Calu3 (cell line): ENCODE data around the gene RAB44. TPM values are rescaled to one million over a fixed set of nuclear protein-coding genes. Genes with fewer than 3 reads are reported as not detected.
"Not testable (repeated sequence)": the region's sequence is repeated elsewhere in the genome, so short reads cannot be mapped to it uniquely, and the experiment has no call there.

ENCODE experiments used
- BruUV-seq: library from RNA; stranded (reverse); fragments of 400-500 nt; replicated peaks from 2 replicates; lab custom pipeline; 2021; lab: Mats Ljungman, UMichigan
- CTCF ChIA-PET: fragments of 300-600 bp; sonication (Branson Sonifier 250); formaldehyde crosslinking; loops from one replicate; lab custom pipeline; 2022; ENCODE audit warnings: antibody characterized with exemption; lab: Charles Lee
- DNase-seq: peaks from one replicate; pipeline ENCODE4 v3.0.0; 2022
- H3K27ac Mint-ChIP-seq: one replicate; pipeline ENCODE4 v1.8.0; 2022; ENCODE audit warnings: mixed read lengths; ENCODE audit not compliant: unreplicated experiment
- H3K27me3 Mint-ChIP-seq: one replicate; pipeline ENCODE4 v1.8.0; 2022; ENCODE audit warnings: mixed read lengths; ENCODE audit not compliant: unreplicated experiment
- H3K36me3 Mint-ChIP-seq: one replicate; pipeline ENCODE4 v1.8.0; 2022; ENCODE audit warnings: mild to moderate bottlenecking, moderate library complexity, mixed read lengths; ENCODE audit not compliant: insufficient read depth, unreplicated experiment
- H3K4me1 Mint-ChIP-seq: one replicate; pipeline ENCODE4 v1.8.0; 2022; ENCODE audit warnings: mild to moderate bottlenecking, low read depth, mixed read lengths; ENCODE audit not compliant: unreplicated experiment
- H3K4me3 Mint-ChIP-seq: one replicate; pipeline ENCODE4 v1.8.0; 2022; ENCODE audit warnings: mild to moderate bottlenecking, low read depth, moderate library complexity, mixed read lengths; ENCODE audit not compliant: unreplicated experiment
- H3K9me3 Mint-ChIP-seq: one replicate; pipeline ENCODE4 v1.8.0; 2022; ENCODE audit warnings: low read depth, mixed read lengths; ENCODE audit not compliant: unreplicated experiment
- intact Hi-C: fragments of 100-400 bp; cut with micrococcal nuclease; formaldehyde crosslinking; loops from one replicate; pipeline ENCODE4 v1.10.0; 2022; ENCODE audit not compliant: unreplicated experiment
- total RNA-seq: library from RNA; stranded (reverse); gene quantifications from 2 replicates; pipeline ENCODE4 v1.2.3, GENCODE V29; 2022
- TF ChIP-seq, protein P1 (sequence below): fragments of 200-600 bp; IDR thresholded peaks from one replicate; pipeline ENCODE4 v1.8.0; 2022; ENCODE audit warnings: antibody characterized with exemption; ENCODE audit not compliant: unreplicated experiment

The RAB44 gene
- total RNA-seq, 1 experiment from 2014 or later: not detected

DNA sequence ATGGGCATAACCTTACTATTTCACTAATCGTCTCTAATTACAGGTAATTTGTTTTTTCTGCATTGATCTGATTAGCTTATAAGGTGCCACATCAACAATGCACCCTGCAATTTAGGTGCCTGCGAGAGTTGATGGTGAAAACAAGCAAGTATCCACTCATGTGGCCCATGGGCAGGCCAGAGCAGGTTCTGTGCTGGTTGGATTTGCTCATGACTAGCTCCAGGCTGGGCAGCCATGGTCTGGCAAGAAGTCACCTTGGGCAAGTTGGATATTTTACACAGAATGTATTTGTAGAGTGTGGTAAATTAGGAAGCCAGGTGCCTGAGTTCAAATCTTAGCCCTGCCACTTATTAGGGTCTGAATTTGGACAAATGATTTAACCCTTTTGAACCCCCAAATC lies 25.3 kb downstream of the RAB44 start:
- intact Hi-C loops: no loop called here
- no TSS peak for BruUV-seq
- TF ChIP-seq, protein P1, sequence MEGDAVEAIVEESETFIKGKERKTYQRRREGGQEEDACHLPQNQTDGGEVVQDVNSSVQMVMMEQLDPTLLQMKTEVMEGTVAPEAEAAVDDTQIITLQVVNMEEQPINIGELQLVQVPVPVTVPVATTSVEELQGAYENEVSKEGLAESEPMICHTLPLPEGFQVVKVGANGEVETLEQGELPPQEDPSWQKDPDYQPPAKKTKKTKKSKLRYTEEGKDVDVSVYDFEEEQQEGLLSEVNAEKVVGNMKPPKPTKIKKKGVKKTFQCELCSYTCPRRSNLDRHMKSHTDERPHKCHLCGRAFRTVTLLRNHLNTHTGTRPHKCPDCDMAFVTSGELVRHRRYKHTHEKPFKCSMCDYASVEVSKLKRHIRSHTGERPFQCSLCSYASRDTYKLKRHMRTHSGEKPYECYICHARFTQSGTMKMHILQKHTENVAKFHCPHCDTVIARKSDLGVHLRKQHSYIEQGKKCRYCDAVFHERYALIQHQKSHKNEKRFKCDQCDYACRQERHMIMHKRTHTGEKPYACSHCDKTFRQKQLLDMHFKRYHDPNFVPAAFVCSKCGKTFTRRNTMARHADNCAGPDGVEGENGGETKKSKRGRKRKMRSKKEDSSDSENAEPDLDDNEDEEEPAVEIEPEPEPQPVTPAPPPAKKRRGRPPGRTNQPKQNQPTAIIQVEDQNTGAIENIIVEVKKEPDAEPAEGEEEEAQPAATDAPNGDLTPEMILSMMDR: no peak
- Mint-ChIP-seq H3K36me3 (no peaks in the 10 kb centered on the region), H3K4me1 (peaks cover 11% of the 10 kb centered on the region), H3K9me3 (no peaks in the 10 kb centered on the region), H3K27me3 (peaks cover 10% of the 10 kb centered on the region), H3K27ac (no peak overlapping the region), H3K4me3 (no peak overlapping the region)
- CTCF ChIA-PET: interaction anchor here (3.2 kb wide), 1 partner anchor 107 kb away, joined by 18 read pairs; no protein-coding TSS in a partner anchor
- DNase-seq: no peak

DNA sequence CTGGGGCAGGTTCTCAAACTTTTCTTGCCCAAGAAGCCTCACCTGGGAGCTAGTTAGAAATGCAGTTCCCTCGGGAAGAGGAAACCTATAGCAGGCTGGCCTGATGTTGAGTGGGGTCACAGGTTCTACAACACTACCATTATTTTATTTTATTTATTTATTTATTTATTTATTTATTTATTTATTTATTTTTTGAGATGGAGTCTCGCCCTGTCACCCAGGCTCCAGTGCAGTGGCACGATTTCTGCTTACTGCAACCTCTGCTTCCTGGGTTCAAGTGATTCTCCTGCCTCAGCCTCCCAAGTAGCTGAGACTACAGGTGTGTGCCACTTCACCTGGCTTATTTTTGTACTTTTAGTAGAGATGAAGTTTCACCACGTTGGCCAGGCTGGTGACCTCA lies 26.4 kb downstream of the RAB44 start:
- not testable (repeated sequence) for H3K4me3 Mint-ChIP-seq, BruUV-seq, H3K9me3 Mint-ChIP-seq, DNase-seq, H3K27me3 Mint-ChIP-seq, H3K27ac Mint-ChIP-seq, H3K36me3 Mint-ChIP-seq
- CTCF ChIA-PET: interaction anchor here (0.7 to 3.2 kb wide), 4 partner anchors 8 to 144 kb away, joined by 3 to 18 read pairs (median 5); no protein-coding TSS in a partner anchor
- peaks cover 11% of the 10 kb centered on the region for H3K4me1 Mint-ChIP-seq
- intact Hi-C loops: loop anchor here (1.0 to 2.0 kb wide), 2 partner anchors 41 to 101 kb away; no protein-coding TSS in a partner anchor

DNA sequence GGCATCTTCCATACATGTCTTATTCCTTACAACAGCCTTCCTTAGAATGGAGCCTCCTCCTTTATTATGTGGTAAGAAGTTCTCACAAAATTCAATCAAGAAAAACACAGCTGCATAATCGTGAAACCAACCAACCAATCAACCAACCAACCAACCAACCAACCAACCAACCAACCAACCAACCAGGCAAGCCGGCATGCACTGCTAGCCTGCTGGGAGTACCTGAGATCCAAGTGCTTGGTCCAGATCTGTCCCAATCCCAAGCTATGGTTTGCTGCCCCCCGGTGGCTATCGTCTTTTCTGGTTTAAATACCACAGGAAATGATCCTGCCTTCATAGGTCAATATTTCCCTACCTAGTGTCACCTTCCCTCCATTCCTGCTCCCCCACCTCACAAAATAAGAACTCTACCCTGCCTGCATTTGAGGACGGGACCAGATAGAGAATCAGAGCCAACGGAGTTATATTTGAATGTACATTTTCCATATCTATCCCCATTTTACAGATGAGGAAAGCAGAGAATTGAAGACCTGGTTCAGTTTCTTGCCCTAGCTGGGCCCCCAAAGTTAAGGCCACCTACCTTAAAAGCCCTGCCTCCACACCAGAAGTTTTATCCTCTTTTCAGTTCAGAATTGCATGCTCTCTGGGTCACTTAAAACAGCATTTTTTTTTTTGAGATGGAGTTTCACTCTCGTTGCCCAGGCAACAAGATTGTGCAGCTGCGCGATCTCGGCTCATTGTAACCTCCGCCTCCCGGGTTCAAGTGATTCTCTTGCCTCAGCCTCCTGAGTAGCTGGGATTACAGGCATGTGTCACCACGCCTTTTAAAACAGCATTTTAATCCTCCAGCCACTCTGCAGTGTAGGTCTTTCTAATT lies 27.1 kb downstream of the RAB44 start:
- H3K27me3 Mint-ChIP-seq: no peaks in the 10 kb centered on the region
- no TSS peak for BruUV-seq
- H3K36me3 Mint-ChIP-seq: no peaks in the 10 kb centered on the region
- TF ChIP-seq, protein P1: peak; percentile 53
- peak; percentile 89 for DNase-seq
- no peak overlapping the region for H3K4me3 Mint-ChIP-seq
- peaks cover 11% of the 10 kb centered on the region for H3K4me1 Mint-ChIP-seq
- intact Hi-C loops: loop anchor here (1.0 to 2.0 kb wide), 2 partner anchors 42 to 101 kb away; no protein-coding TSS in a partner anchor
- no peaks in the 10 kb centered on the region for H3K9me3 Mint-ChIP-seq
- no peak overlapping the region for H3K27ac Mint-ChIP-seq
- CTCF ChIA-PET: interaction anchor here (0.7 to 3.2 kb wide), 5 partner anchors 9 to 145 kb away, joined by 3 to 18 read pairs (median 5); no protein-coding TSS in a partner anchor

DNA sequence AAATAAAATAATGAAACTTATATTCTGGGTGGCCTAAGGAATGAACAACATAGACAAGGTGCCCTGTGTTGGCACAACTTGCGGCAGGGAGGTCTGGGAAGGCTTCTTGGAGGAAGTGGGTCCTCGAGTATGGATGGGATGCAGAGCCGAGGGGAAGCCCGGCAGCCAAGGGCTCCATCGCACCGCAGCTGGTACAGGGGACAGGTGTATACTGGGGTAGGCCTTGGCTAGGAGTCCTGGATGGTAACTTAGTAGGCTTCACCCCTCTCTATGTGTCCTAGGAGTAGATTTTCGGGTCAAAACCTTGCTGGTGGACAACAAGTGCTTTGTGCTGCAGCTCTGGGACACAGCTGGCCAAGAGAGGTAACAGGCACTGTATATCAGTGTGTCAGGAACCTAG lies 28.0 kb downstream of the RAB44 start:
- H3K36me3 Mint-ChIP-seq: no peaks in the 10 kb centered on the region
- no peaks in the 10 kb centered on the region for H3K9me3 Mint-ChIP-seq
- H3K4me3 Mint-ChIP-seq: no peak overlapping the region
- no peak for DNase-seq
- no peaks in the 10 kb centered on the region for H3K27me3 Mint-ChIP-seq
- TF ChIP-seq, protein P1: no peak
- no peak overlapping the region for H3K27ac Mint-ChIP-seq
- CTCF ChIA-PET: interaction anchor here (0.6 kb wide), 1 partner anchor 36 kb away, joined by 4 read pairs; no protein-coding TSS in a partner anchor
- no TSS peak for BruUV-seq
- intact Hi-C loops: loop anchor here (2.0 kb wide), 1 partner anchor 43 kb away; no protein-coding TSS in a partner anchor
- H3K4me1 Mint-ChIP-seq: peaks cover 11% of the 10 kb centered on the region
